HepG2 (cell line): ENCODE results near the gene SEC14L2. TPM values are rescaled to one million over a fixed set of nuclear protein-coding genes. Genes with fewer than 3 reads are reported as not detected.

Source experiments
- ATAC-seq: fragments of 200-7000 bp; cut with Tn5 transposase; 3 replicates; pipeline ENCODE4 v1.9.1; 2020; ENCODE audit warnings: mild to moderate bottlenecking, moderate library complexity
- BruUV-seq: library from RNA; stranded (reverse); fragments of 400-500 nt; replicated peaks from 2 replicates; lab custom pipeline; 2021; lab: Mats Ljungman, UMichigan
- CTCF ChIA-PET: fragments of 300-600 bp; formaldehyde crosslinking; extraction: SDS; loops from one replicate; lab custom pipeline; 2021; ENCODE audit warnings: low total read pairs, inconsistent platforms, low intra/inter-chr PET ratio; lab: Yijun Ruan, JAX
- POLR2A ChIA-PET: fragments of 350-600 bp; sonication (Branson Sonifier 250); formaldehyde crosslinking; loops from one replicate; lab custom pipeline; 2020; ENCODE audit warnings: antibody characterized with exemption, inconsistent platforms; lab: Yijun Ruan, JAX
- DNase-seq: peaks from one replicate; pipeline ENCODE4 v3.0.0-alpha.2; 2015; ENCODE audit warnings: low spot score
- FAIRE-seq: peaks from 3 replicates; lab custom pipeline; 2011; peaks lifted over from hg19 to GRCh38; lab: Jason Lieb, UNC
- H2AFZ ChIP-seq: one replicate; pipeline ENCODE4 v1.6.1; 2011; ENCODE audit warnings: low read length, inconsistent platforms
- H3K27ac ChIP-seq: fragments of 300-600 bp; 3 replicates; pipeline ENCODE4 v1.8.0; 2011; ENCODE audit warnings: mixed run types, mild to moderate bottlenecking, mixed read lengths, low read length, inconsistent platforms; ENCODE audit not compliant: insufficient read depth; ENCODE audit errors: extremely low read length
- H3K27me3 ChIP-seq, 2 experiments: fragments of 200-600 bp in 1 of 2; 2 replicates in 1 of 2; 3 replicates in 1 of 2; pipeline versions ENCODE4 v1.6.0 to v1.8.0; 2011; ENCODE audit warnings: low read length in 2 of 2, mild to moderate bottlenecking in 2 of 2, moderate library complexity in 2 of 2, inconsistent platforms in 1 of 2; ENCODE audit not compliant: insufficient read depth in 2 of 2, control insufficient read depth in 1 of 2
- H3K36me3 ChIP-seq, 2 experiments: fragments of 200-600 bp in 1 of 2; replicated peaks in 1 of 2; 2 replicates in 1 of 2; 3 replicates in 1 of 2; pipeline versions ENCODE4 v1.5.1 to v1.8.0; 2011; ENCODE audit warnings: low read length in 2 of 2, inconsistent platforms in 1 of 2; ENCODE audit not compliant: insufficient read depth in 2 of 2, control insufficient read depth in 1 of 2
- H3K4me1 ChIP-seq: 2 replicates; pipeline ENCODE4 v1.5.1; 2012; ENCODE audit warnings: low read length, inconsistent platforms; ENCODE audit not compliant: insufficient read depth
- H3K4me2 ChIP-seq: 2 replicates; pipeline ENCODE4 v1.6.0; 2011; ENCODE audit warnings: low read depth, low read length, inconsistent platforms
- H3K4me3 ChIP-seq, 3 experiments: fragments of 200-600 bp in 1 of 3; sonication (generic), shearing (Covaris generic) in 1 of 3; replicated peaks in 1 of 3; 2 replicates each; pipeline ENCODE4 v1.5.1; 2011 to 2016; ENCODE audit warnings: low read length in 3 of 3, inconsistent platforms in 2 of 3, low read depth in 2 of 3, mild to moderate bottlenecking in 2 of 3, control low read depth in 1 of 3, mixed read lengths in 1 of 3; ENCODE audit not compliant: insufficient read depth in 1 of 3
- H3K79me2 ChIP-seq: one replicate; pipeline ENCODE4 v1.6.1; 2011; ENCODE audit warnings: low read length, inconsistent platforms; ENCODE audit not compliant: insufficient read depth
- H3K9ac ChIP-seq: 2 replicates; pipeline ENCODE4 v1.6.0; 2011; ENCODE audit warnings: mild to moderate bottlenecking, low read depth, low read length, inconsistent platforms; ENCODE audit not compliant: insufficient read depth
- H3K9me3 ChIP-seq: 2 replicates; pipeline ENCODE4 v1.5.1; 2012; ENCODE audit warnings: mild to moderate bottlenecking, low read length
- H4K20me1 ChIP-seq: 2 replicates; pipeline ENCODE4 v1.6.0; 2011; ENCODE audit warnings: inconsistent platforms, mild to moderate bottlenecking, low read length, moderate library complexity; ENCODE audit not compliant: insufficient read depth
- LCORL ChIP-seq, 2 experiments: fragments of 450-650 bp in 1 of 2; sonication (generic) in 1 of 2; formaldehyde crosslinking in 1 of 2; IDR thresholded peaks; 2 replicates each; pipeline versions ENCODE4 v1.5.0 to v1.6.1; 2017 to 2020; ENCODE audit warnings: antibody characterized with exemption in 1 of 2, missing genetic modification reagents in 1 of 2
- MEIS2 ChIP-seq: sonication (generic); formaldehyde crosslinking; IDR thresholded peaks from 2 replicates; pipeline ENCODE4 v1.9.0; 2021; ENCODE audit warnings: mild to moderate bottlenecking, missing genetic modification reagents
- MIER3 ChIP-seq: IDR thresholded peaks from 2 replicates; pipeline ENCODE4 v1.6.1; 2016; ENCODE audit warnings: missing compliant biosample characterization, borderline replicate concordance
- NR3C1 ChIP-seq: sonication (generic); formaldehyde crosslinking; IDR thresholded peaks from 2 replicates; pipeline ENCODE4 v1.4.0; 2020; ENCODE audit warnings: missing genetic modification reagents
- SRSF1 ChIP-seq: fragments of 200-400 bp; formaldehyde crosslinking; optimal IDR thresholded peaks from 2 replicates; pipeline ENCODE3; 2017; ENCODE audit warnings: mild to moderate bottlenecking, low read depth, low read length, moderate library complexity
- STAG1 ChIP-seq: sonication (generic); formaldehyde crosslinking; IDR thresholded peaks from 2 replicates; pipeline ENCODE4 v1.4.0; 2020; ENCODE audit warnings: missing genetic modification reagents
- SYNCRIP ChIP-seq: fragments of 200-400 bp; formaldehyde crosslinking; IDR thresholded peaks from 2 replicates; pipeline ENCODE4 v1.6.1; 2018; ENCODE audit warnings: mild to moderate bottlenecking, low read depth, low read length; ENCODE audit not compliant: insufficient read depth
- TCF12 ChIP-seq, 2 experiments: fragments of 450-650 bp in 1 of 2; sonication (generic) in 1 of 2; formaldehyde crosslinking in 1 of 2; IDR thresholded peaks; 2 replicates each; pipeline versions ENCODE4 v1.6.1 to v1.8.0; 2017 to 2022; ENCODE audit warnings: antibody characterized with exemption in 1 of 2, mild to moderate bottlenecking in 1 of 2, missing genetic modification reagents in 1 of 2, moderate library complexity in 1 of 2
- ZC3H13 ChIP-seq: sonication (generic); formaldehyde crosslinking; IDR thresholded peaks from 2 replicates; pipeline ENCODE4 v1.8.1; 2023; ENCODE audit warnings: mild to moderate bottlenecking, missing genetic modification reagents, moderate library complexity
- ZNF225 ChIP-seq: sonication (generic); formaldehyde crosslinking; IDR thresholded peaks from 2 replicates; pipeline ENCODE4 v1.4.0; 2020; ENCODE audit warnings: mild to moderate bottlenecking, missing genetic modification reagents
- ZNF317 ChIP-seq: sonication (generic); formaldehyde crosslinking; IDR thresholded peaks from 2 replicates; pipeline ENCODE4 v1.5.0; 2020; ENCODE audit warnings: mild to moderate bottlenecking, missing genetic modification reagents
- ZNF367 ChIP-seq: sonication (generic); formaldehyde crosslinking; IDR thresholded peaks from 2 replicates; pipeline ENCODE4 v1.4.0; 2020; ENCODE audit warnings: missing genetic modification reagents, borderline replicate concordance
- WGBS: methylation state at CpG from one replicate; pipeline ENCODE4 v1.1.6; 2017; ENCODE audit warnings: low lambda C conversion rate; 5-methylcytosine and 5-hydroxymethylcytosine counted together
- in situ Hi-C: cut with HindIII; loops from 2 replicates; pipeline ENCODE4 v1.10.0; 2017; ENCODE audit warnings: low pct_unique_long_range_greater_than_20kb; ENCODE audit not compliant: extremely low pct_ligation_motif_present
- intact Hi-C: fragments of 100-400 bp; cut with micrococcal nuclease; formaldehyde crosslinking; loops from one replicate; pipeline ENCODE4 v1.10.0; 2022; ENCODE audit not compliant: unreplicated experiment
- polyA plus RNA-seq, 8 experiments: library from polyadenylated mRNA; depleted of rRNA in 3 of 8; stranded (reverse) in 7 of 8; unstranded in 1 of 8; fragments of >200 nt; fragmentation: Illumina TruSeq in 4 of 8; extraction: Trizol in 4 of 8; gene quantifications; 2 replicates each; pipeline versions ENCODE4 v1.2.1 to v1.2.3, GENCODE V29; 2011 to 2016; ENCODE audit warnings: low read depth in 4 of 8, missing spikeins in 1 of 8, mixed read lengths in 1 of 8; ENCODE audit not compliant: insufficient read depth in 1 of 8
- total RNA-seq, 5 experiments: library from RNA; depleted of rRNA; stranded (reverse); fragments of >200 nt; fragmentation: Illumina TruSeq; extraction: Trizol; gene quantifications; 2 replicates each; pipeline ENCODE4 v1.2.3, GENCODE V29; 2016; ENCODE audit warnings: low read depth in 1 of 5
- TF ChIP-seq, protein P1 (sequence below), 2 experiments: fragments of 450-650 bp in 1 of 2; sonication (generic) in 1 of 2; formaldehyde crosslinking; IDR thresholded peaks; 2 replicates each; pipeline versions ENCODE4 v1.5.0 to v1.8.0; 2020 to 2022; ENCODE audit warnings: mild to moderate bottlenecking in 1 of 2, missing genetic modification reagents in 1 of 2
- TF ChIP-seq, protein P2 (sequence below): sonication (generic); formaldehyde crosslinking; IDR thresholded peaks from 2 replicates; pipeline ENCODE4 v1.5.1; 2020; ENCODE audit warnings: missing genetic modification reagents, mild to moderate bottlenecking, borderline replicate concordance
- TF ChIP-seq, protein P3 (sequence below): fragments of 450-650 bp; IDR thresholded peaks from 2 replicates; pipeline ENCODE4 v1.6.1; 2016

SEC14L2 gene
- total and polyA plus RNA-seq, 2 of the 13 experiments (the other 11 are each of a cell fraction or from before 2014, with no cell fraction given), result 4.1 to 5.1 TPM

DNA sequence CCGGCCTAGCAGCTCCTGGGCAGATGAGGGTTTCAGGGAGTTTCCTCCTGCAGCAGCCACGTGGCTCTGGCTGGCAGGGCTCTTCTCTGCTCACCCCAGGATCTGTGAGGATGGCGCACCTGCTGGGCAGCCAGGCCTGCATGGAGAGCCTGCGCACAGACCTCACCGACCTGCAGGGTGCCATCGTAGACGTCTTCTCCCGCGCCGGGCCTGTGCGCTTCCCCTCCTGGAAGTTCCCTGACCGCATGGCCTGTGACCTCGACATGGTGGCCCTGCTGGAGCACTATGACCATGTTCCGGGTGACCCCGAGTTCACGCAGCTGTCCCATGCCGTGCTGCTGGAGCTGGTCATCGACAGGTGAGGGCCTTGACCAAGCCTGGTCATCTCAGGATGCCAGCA lies 30.9 kb upstream of the SEC14L2 start:
- Histone ChIP-seq H4K20me1 (no peaks in the 10 kb centered on the region), H3K27ac (no peak overlapping the region), H3K9me3 (no peaks in the 10 kb centered on the region)
- ATAC-seq, result no peak
- FAIRE-seq, result no peak
- TF ChIP-seq MIER3, result no peak
- no peak for TF ChIP-seq SRSF1
- TF ChIP-seq, protein P1, sequence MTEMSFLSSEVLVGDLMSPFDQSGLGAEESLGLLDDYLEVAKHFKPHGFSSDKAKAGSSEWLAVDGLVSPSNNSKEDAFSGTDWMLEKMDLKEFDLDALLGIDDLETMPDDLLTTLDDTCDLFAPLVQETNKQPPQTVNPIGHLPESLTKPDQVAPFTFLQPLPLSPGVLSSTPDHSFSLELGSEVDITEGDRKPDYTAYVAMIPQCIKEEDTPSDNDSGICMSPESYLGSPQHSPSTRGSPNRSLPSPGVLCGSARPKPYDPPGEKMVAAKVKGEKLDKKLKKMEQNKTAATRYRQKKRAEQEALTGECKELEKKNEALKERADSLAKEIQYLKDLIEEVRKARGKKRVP (CRISPR knock-in tag; IDR thresholded peaks at IDR 0.05), result no peak
- TF ChIP-seq ZC3H13, result no peak
- no peak for TF ChIP-seq MEIS2 (CRISPR knock-in tag)
- no peak for TF ChIP-seq NR3C1
- TF ChIP-seq ZNF225, result no peak
- TF ChIP-seq STAG1 (CRISPR knock-in tag), result no peak
- TF ChIP-seq ZNF367 (CRISPR knock-in tag), result no peak
- TF ChIP-seq, protein P2, sequence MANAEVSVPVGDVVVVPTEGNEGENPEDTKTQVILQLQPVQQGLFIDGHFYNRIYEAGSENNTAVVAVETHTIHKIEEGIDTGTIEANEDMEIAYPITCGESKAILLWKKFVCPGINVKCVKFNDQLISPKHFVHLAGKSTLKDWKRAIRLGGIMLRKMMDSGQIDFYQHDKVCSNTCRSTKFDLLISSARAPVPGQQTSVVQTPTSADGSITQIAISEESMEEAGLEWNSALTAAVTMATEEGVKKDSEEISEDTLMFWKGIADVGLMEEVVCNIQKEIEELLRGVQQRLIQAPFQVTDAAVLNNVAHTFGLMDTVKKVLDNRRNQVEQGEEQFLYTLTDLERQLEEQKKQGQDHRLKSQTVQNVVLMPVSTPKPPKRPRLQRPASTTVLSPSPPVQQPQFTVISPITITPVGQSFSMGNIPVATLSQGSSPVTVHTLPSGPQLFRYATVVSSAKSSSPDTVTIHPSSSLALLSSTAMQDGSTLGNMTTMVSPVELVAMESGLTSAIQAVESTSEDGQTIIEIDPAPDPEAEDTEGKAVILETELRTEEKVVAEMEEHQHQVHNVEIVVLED, result no peak
- TF ChIP-seq SYNCRIP, result no peak
- no peak for TF ChIP-seq TCF12 (IDR thresholded peaks at IDR 0.05)
- no peak for TF ChIP-seq TCF12 (CRISPR knock-in tag; IDR thresholded peaks at IDR 0.05)
- no peak for TF ChIP-seq LCORL (IDR thresholded peaks at IDR 0.05)
- no peak for TF ChIP-seq LCORL (CRISPR knock-in tag; IDR thresholded peaks at IDR 0.05)
- TF ChIP-seq, protein P3, sequence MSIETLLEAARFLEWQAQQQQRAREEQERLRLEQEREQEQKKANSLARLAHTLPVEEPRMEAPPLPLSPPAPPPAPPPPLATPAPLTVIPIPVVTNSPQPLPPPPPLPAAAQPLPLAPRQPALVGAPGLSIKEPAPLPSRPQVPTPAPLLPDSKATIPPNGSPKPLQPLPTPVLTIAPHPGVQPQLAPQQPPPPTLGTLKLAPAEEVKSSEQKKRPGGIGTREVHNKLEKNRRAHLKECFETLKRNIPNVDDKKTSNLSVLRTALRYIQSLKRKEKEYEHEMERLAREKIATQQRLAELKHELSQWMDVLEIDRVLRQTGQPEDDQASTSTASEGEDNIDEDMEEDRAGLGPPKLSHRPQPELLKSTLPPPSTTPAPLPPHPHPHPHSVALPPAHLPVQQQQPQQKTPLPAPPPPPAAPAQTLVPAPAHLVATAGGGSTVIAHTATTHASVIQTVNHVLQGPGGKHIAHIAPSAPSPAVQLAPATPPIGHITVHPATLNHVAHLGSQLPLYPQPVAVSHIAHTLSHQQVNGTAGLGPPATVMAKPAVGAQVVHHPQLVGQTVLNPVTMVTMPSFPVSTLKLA, result no peak
- TF ChIP-seq ZNF317 (CRISPR knock-in tag), result no peak
- TF ChIP-seq, all 625 proteins: peak for 0
- Histone ChIP-seq H3K36me3 (no peaks in the 10 kb centered on the region; a peak in 1 of 5 replicates), H3K4me3 (no peak overlapping the region), H3K4me2 (no peak overlapping the region), H3K9ac (no peak overlapping the region), H3K27me3 (no peaks in the 10 kb centered on the region), H3K4me1 (no peaks in the 10 kb centered on the region), H2AFZ (no peak overlapping the region), H3K79me2 (no peaks in the 10 kb centered on the region)
- WGBS, result 88% methylated on average over 8 of the region's 18 CpGs
- ChIA-PET POLR2A (no interaction called here), CTCF (no interaction called here)
- no peak for DNase-seq
- in situ Hi-C loops (no loop called here), intact Hi-C loops (no loop called here)
- no TSS peak for BruUV-seq
